Common myeloid progenitor, CD34-positive (primary cell): ENCODE measurements around the gene SAMD3.

Experiments used
- CTCF ChIA-PET: fragments of 350-600 bp; sonication (Branson Sonifier 250); formaldehyde crosslinking; loops from one replicate; lab custom pipeline; 2021; ENCODE audit warnings: antibody characterized with exemption; lab: Charles Lee
- POLR2A ChIA-PET: fragments of 350-600 bp; sonication (Branson Sonifier 250); formaldehyde crosslinking; loops from one replicate; lab custom pipeline; 2021; ENCODE audit warnings: antibody characterized with exemption; lab: Charles Lee
- DNase-seq, 3 donors: peaks; one replicate each; pipeline versions ENCODE4 v3.0.0 to v3.0.0-alpha.2; 2013
- H3K27ac ChIP-seq, 2 experiments: 1 replicate in 1 of 2; 2 replicates in 1 of 2; pipeline ENCODE4 v1.7.0; 2013; ENCODE audit warnings: inconsistent platforms in 2 of 2, low read length in 2 of 2, mild to moderate bottlenecking in 2 of 2, low read depth in 1 of 2, moderate library complexity in 1 of 2; ENCODE audit not compliant: severe bottlenecking in 2 of 2, insufficient read depth in 1 of 2, poor library complexity in 1 of 2
- H3K27me3 ChIP-seq, 5 experiments: replicated peaks in 2 of 5; 1 replicate in 3 of 5; 2 replicates in 2 of 5; pipeline versions ENCODE4 v1.6.1 to v1.7.0; 2013; ENCODE audit warnings: low read length in 4 of 5, mild to moderate bottlenecking in 2 of 5, moderate library complexity in 2 of 5, inconsistent platforms in 1 of 5; ENCODE audit not compliant: insufficient read depth in 5 of 5, control insufficient read depth in 4 of 5
- H3K36me3 ChIP-seq, 4 experiments: 1 replicate in 2 of 4; 2 replicates in 2 of 4; pipeline versions ENCODE4 v1.6.1 to v1.7.0; 2013; ENCODE audit warnings: low read length in 3 of 4, control low read depth in 1 of 4, mild to moderate bottlenecking in 1 of 4; ENCODE audit not compliant: control insufficient read depth in 4 of 4, insufficient read depth in 4 of 4
- H3K4me1 ChIP-seq, 4 experiments: 1 replicate in 3 of 4; 2 replicates in 1 of 4; pipeline versions ENCODE4 v1.6.1 to v1.7.1; 2013; ENCODE audit warnings: low read length in 3 of 4, mild to moderate bottlenecking in 3 of 4, control low read depth in 1 of 4, inconsistent platforms in 1 of 4, moderate library complexity in 1 of 4; ENCODE audit not compliant: control insufficient read depth in 4 of 4, insufficient read depth in 4 of 4; ENCODE audit errors: control extremely low read depth in 1 of 4
- H3K4me3 ChIP-seq, 7 experiments: 1 replicate in 4 of 7; 2 replicates in 3 of 7; pipeline versions ENCODE4 v1.5.1 to v1.7.0; 2013; ENCODE audit warnings: mild to moderate bottlenecking in 7 of 7, low read length in 6 of 7, moderate library complexity in 6 of 7, inconsistent platforms in 2 of 7, low read depth in 2 of 7, control low read depth in 1 of 7; ENCODE audit not compliant: insufficient read depth in 4 of 7, control insufficient read depth in 1 of 7; ENCODE audit errors: extremely low read depth in 1 of 7
- H3K9me3 ChIP-seq, 5 experiments: 1 replicate in 4 of 5; 2 replicates in 1 of 5; pipeline versions ENCODE4 v1.6.1 to v1.7.1; 2013; ENCODE audit warnings: low read length in 4 of 5, mild to moderate bottlenecking in 2 of 5, inconsistent platforms in 1 of 5, low read depth in 1 of 5, moderate library complexity in 1 of 5; ENCODE audit not compliant: control insufficient read depth in 4 of 5, insufficient read depth in 2 of 5; ENCODE audit errors: control extremely low read depth in 1 of 5
- WGBS: methylation state at CpG from one replicate; pipeline ENCODE4 v1.1.5; 2013; ENCODE audit not compliant: insufficient coverage; 5-methylcytosine and 5-hydroxymethylcytosine counted together

Gene SAMD3

DNA sequence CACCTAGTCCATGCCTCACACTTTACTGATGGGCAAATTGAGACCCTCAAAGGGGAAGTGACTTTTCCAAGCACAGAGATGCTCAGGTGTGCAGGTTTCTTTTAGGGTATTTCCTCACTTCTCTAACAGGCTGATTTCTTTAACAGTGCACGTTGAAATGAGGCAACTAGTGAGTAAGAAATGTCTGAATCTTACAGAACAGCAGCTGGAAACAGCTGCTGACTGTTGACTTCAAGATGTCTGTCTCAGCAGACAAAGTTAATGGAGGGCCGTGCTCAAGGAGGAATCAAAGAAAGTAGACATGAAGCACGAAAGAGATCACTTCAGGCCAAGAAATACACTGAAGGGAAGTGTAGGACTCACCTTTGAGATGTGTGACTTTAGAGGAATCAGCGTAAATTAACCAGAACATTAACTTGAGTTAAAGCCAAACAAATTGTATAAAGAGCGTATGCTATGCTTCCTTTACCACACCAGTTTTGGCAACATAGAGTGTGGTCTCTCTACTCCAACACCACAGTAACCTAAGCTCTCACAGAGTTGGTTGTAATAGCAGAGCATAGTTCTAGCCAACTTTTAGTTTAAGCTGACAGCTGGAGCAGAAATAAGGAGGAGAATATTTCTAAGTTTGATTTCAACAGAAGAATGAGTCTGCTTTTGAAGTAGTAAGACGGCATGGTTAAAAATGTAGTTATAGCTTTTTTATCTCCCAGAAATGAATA, 60.9 kb downstream of the SAMD3 start:
- no peak overlapping the region for H3K4me3 ChIP-seq
- 88% methylated on average over 5 of the region's 6 CpGs for WGBS
- DNase-seq, result no peak
- CTCF ChIA-PET, result no interaction called here
- no peak overlapping the region for H3K27ac ChIP-seq
- no peaks in the 10 kb centered on the region for H3K36me3 ChIP-seq
- H3K9me3 ChIP-seq, result peaks cover 0 to 5% (median 3%) of the 10 kb centered on the region in 5 experiments
- H3K27me3 ChIP-seq, result no peaks in the 10 kb centered on the region
- POLR2A ChIA-PET, result no interaction called here
- H3K4me1 ChIP-seq, result no peaks in the 10 kb centered on the region

DNA sequence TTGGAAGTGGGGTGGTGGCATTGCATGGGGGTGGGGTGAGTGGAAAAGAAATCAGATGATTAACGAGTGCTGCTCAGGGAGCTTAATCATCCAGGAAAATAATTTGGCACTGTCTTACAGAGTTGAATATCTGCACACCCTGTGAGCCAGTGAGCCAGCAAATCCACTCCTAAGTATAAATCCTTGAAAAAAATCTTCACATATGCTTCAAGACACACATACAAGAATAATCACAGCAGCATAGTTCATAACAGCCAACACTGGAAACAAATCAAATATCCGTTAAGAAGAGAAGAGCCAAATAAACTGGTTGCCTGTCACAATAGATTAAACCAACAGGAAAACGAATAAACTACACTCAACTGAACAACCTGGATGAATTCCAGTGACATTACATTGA, 62.8 kb downstream of the SAMD3 start:
- DNase-seq, result no peak
- Histone ChIP-seq H3K4me1 (no peaks in the 10 kb centered on the region), H3K27me3 (no peaks in the 10 kb centered on the region), H3K4me3 (no peak overlapping the region), H3K36me3 (no peaks in the 10 kb centered on the region), H3K9me3 (peaks cover 0 to 5% (median 3%) of the 10 kb centered on the region in 5 experiments), H3K27ac (no peak overlapping the region)
- WGBS, result 67% methylated on average over 1 of the region's 3 CpGs
- ChIA-PET POLR2A (no interaction called here), CTCF (no interaction called here)

DNA sequence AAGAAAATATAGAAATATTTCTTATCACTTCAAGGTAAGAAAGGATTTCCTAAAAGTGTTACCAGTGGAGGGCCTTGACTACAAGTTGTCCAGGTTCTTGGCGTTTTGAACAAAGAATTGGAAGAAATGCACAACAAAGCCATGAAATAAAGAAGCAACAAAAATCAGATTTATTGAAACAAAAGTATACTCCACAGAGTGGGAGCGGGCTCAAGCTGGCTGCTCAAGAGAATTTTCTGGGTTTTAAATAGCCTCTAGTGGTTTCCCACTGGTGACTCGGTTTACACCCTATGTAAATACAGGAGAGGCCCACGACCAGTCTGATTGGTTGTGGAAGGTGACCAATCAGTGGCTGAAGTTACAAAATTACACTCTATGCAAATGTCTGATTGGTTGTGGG, 64.2 kb downstream of the SAMD3 start:
- no peaks in the 10 kb centered on the region for H3K4me1 ChIP-seq
- no peak for DNase-seq
- CTCF ChIA-PET, result no interaction called here
- no peaks in the 10 kb centered on the region for H3K27me3 ChIP-seq
- H3K36me3 ChIP-seq, result no peaks in the 10 kb centered on the region
- H3K9me3 ChIP-seq, result peaks cover 0 to 5% (median 2%) of the 10 kb centered on the region in 5 experiments
- H3K27ac ChIP-seq, result no peak overlapping the region
- whole genome bisulfite sequencing, result 100% methylated on average over 1 of the region's 4 CpGs
- POLR2A ChIA-PET, result no interaction called here
- H3K4me3 ChIP-seq, result no peak overlapping the region

DNA sequence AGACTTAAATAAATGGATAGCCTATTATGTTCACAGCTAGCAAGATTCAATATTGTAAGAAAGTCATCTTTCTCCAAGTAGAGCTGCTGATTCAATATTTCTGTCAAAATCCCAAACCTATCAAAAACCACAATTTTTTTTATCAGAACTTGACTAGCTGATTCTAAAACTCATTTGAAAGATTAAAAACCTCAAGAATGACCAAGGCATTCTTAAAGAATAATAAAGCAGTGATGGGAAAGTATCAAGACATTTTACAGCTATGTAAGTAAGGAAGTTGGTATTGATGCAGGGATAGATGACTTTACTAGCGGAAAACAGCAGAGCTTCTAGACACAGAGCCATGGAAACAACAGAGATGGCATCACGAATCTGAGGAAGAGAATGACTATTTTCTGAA, 64.7 kb downstream of the SAMD3 start:
- Histone ChIP-seq H3K4me1 (no peaks in the 10 kb centered on the region), H3K9me3 (peaks cover 0 to 5% (median 2%) of the 10 kb centered on the region in 5 experiments), H3K27me3 (no peaks in the 10 kb centered on the region), H3K27ac (no peak overlapping the region), H3K4me3 (no peak overlapping the region), H3K36me3 (no peaks in the 10 kb centered on the region)
- POLR2A ChIA-PET, result no interaction called here
- no peak for DNase-seq
- CTCF ChIA-PET, result no interaction called here
- 100% methylated on average over 1 of the region's 2 CpGs for WGBS

DNA sequence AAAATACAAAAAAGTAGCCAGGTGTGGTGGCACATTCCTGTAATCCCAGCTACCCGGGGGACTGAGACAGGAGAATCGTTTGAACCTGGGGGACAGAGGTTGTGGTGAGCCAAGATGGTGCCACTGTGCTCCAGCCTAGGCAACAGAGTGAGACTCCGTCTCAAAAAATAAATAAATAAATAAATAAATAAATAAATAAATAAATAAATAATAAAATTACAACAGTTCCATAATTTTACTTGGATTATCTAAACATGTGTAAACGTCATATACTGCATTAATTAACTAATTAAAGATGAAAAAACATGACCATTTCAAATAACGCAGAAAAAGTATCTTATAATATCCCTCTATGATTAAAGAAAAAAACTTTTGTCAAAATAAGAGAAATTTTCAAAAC, 65.8 kb downstream of the SAMD3 start:
- CTCF ChIA-PET, result no interaction called here
- no peak overlapping the region for H3K4me3 ChIP-seq
- POLR2A ChIA-PET, result no interaction called here
- H3K4me1 ChIP-seq, result no peaks in the 10 kb centered on the region
- no peaks in the 10 kb centered on the region for H3K36me3 ChIP-seq
- no peak for DNase-seq
- WGBS, result 90% methylated on average over 2 of the region's 5 CpGs
- no peaks in the 10 kb centered on the region for H3K27me3 ChIP-seq
- H3K9me3 ChIP-seq, result peaks cover 0 to 5% (median 2%) of the 10 kb centered on the region in 5 experiments
- H3K27ac ChIP-seq, result no peak overlapping the region

DNA sequence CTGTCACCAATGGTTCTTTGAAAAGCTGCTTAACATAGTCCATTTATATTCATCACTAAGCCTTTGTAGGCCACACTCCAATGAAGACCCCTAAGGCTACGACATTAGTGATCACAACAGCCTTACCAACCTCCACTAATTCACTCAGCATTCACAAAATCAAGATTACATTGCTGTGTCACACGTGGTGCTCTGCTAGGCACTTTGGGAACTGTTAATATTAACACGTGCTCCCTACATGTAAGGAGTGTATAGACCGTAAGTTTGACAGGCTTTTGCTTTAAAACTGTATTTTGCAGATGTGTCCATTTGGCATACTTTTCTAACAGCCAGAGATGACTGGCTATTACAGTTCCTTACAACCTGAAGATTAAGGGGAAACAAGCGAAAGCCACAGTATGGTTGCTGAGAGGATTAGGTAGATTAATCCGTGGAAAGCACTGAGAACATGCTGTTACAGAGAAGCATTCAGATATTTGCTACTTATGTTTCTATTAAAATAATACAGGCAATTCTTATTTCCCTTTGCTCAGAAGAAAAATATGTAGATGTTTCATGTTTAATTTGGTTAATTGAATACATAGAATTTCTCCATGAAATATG, 69.7 kb downstream of the SAMD3 start:
- CTCF ChIA-PET, result no interaction called here

DNA sequence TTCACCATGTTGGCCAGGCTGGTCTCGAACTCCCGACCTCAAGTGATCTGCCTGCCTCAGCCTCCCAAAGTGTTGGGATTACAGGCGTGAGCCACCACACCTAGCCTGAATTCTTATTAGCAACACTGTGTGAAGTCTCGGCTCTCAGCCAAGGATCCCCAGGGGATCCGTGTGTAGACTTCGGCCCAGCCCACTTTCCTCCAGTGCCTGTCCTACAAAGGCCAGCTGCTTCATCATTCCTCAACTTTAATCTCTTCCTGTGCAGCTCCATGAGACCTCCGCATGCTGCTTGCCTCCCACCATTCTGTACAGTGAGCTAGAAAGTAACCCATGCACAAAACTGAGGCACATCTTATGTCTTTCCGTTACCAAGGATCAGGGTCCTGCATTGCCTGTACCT, 71.8 kb downstream of the SAMD3 start:
- Histone ChIP-seq H3K4me3 (no peak overlapping the region), H3K27ac (no peak overlapping the region), H3K4me1 (no peaks in the 10 kb centered on the region), H3K9me3 (no peaks in the 10 kb centered on the region), H3K36me3 (peaks cover 0 to 3% (median 0%) of the 10 kb centered on the region in 4 experiments), H3K27me3 (no peaks in the 10 kb centered on the region)
- no peak for DNase-seq
- CTCF ChIA-PET, result no interaction called here
- POLR2A ChIA-PET, result no interaction called here
- WGBS, result 80% methylated on average over 6 of the region's 8 CpGs

More for the DNA sequence above, 69.7 kb downstream of the SAMD3 start:
- POLR2A ChIA-PET, result no interaction called here
- H3K27ac ChIP-seq, result no peak overlapping the region
- H3K4me3 ChIP-seq, result no peak overlapping the region
- H3K9me3 ChIP-seq, result no peaks in the 10 kb centered on the region
- DNase-seq, result no peak
- no peaks in the 10 kb centered on the region for H3K27me3 ChIP-seq
- H3K4me1 ChIP-seq, result no peaks in the 10 kb centered on the region
- no peaks in the 10 kb centered on the region for H3K36me3 ChIP-seq
- WGBS, result 97% methylated on average over 4 of the region's 6 CpGs
